CD4-positive, alpha-beta T cell treated with Interleukin-12 subunit alpha and Interleukin-12 subunit beta, for 1 hour (primary cell): ENCODE data around the gene RELN.

Source experiments
- DNase-seq: peaks from one replicate; pipeline ENCODE4 v3.0.0-alpha.2; 2020

The RELN gene

GRCh38 chr7:103439661-103440060, 549.8 kb downstream of the RELN start:
- DNase-seq = no peak

- DNase-seq = no peak
Observed at GRCh38 chr7:103437623-103438022, 551.8 kb downstream of the RELN start.

GRCh38 chr7:103432712-103433111, 556.7 kb downstream of the RELN start:
- no peak for DNase-seq

GRCh38 chr7:103425177-103425576, 564.3 kb downstream of the RELN start:
- no peak for DNase-seq

- no peak for DNase-seq
Observed at GRCh38 chr7:103423467-103424179, 565.8 kb downstream of the RELN start.
